Osteoblast (primary cell): ENCODE results near the gene IMP3. TPM values are rescaled to one million over a fixed set of nuclear protein-coding genes. Genes with fewer than 3 reads are reported as not detected.
A peak's percentile ranks its signal among the peaks of the same experiment; 100 is the strongest.
"Not testable (repeated sequence)": the region's sequence is repeated elsewhere in the genome, so short reads cannot be mapped to it uniquely, and the experiment has no call there.

Experiments
- DNase-seq: peaks from one replicate; pipeline ENCODE4 v3.0.0; 2011; ENCODE audit warnings: low spot score, mixed read lengths; ENCODE audit not compliant: insufficient read length; ENCODE audit errors: missing footprints
- H2AFZ ChIP-seq: 2 replicates; pipeline ENCODE4 v1.6.0; 2011; ENCODE audit warnings: mild to moderate bottlenecking, low read length
- H3K27ac ChIP-seq: 2 replicates; pipeline ENCODE4 v1.5.1; 2011; ENCODE audit warnings: mild to moderate bottlenecking, low read depth, low read length, moderate library complexity
- H3K27me3 ChIP-seq: 2 replicates; pipeline ENCODE4 v1.6.0; 2012; ENCODE audit warnings: mild to moderate bottlenecking, control low read depth, inconsistent platforms, low read length, moderate library complexity; ENCODE audit not compliant: insufficient read depth
- H3K36me3 ChIP-seq: 2 replicates; pipeline ENCODE4 v1.5.1; 2011; ENCODE audit warnings: mild to moderate bottlenecking, low read length, control low read depth, moderate library complexity; ENCODE audit not compliant: insufficient read depth
- H3K4me1 ChIP-seq: 2 replicates; pipeline ENCODE4 v1.5.1; 2011; ENCODE audit warnings: mild to moderate bottlenecking, low read length, control low read depth, moderate library complexity; ENCODE audit not compliant: insufficient read depth
- H3K4me2 ChIP-seq: 2 replicates; pipeline ENCODE4 v1.6.0; 2011; ENCODE audit warnings: mild to moderate bottlenecking, low read length; ENCODE audit not compliant: insufficient read depth
- H3K4me3 ChIP-seq: fragments of 200-600 bp; sonication (generic); 3 replicates; pipeline ENCODE4 v1.5.1; 2012; ENCODE audit warnings: mild to moderate bottlenecking, low read length, inconsistent platforms; ENCODE audit not compliant: insufficient read depth
- H3K79me2 ChIP-seq: 2 replicates; pipeline ENCODE4 v1.6.0; 2012; ENCODE audit warnings: mild to moderate bottlenecking, low read length, control low read depth, inconsistent platforms; ENCODE audit not compliant: insufficient read depth
- H3K9me3 ChIP-seq: 2 replicates; pipeline ENCODE4 v1.5.1; 2011; ENCODE audit warnings: low read depth, low read length, control low read depth
- H4K20me1 ChIP-seq: 2 replicates; pipeline ENCODE4 v1.6.0; 2012; ENCODE audit warnings: mild to moderate bottlenecking, low read length, control low read depth; ENCODE audit not compliant: insufficient read depth
- total RNA-seq: library from RNA; depleted of rRNA; stranded (reverse); fragments of >200 nt; gene quantifications from 2 replicates; pipeline ENCODE4 v1.2.3, GENCODE V29; 2012
- TF ChIP-seq, protein P1 (sequence below): IDR thresholded peaks from 2 replicates; pipeline ENCODE4 v1.5.1; 2011; ENCODE audit warnings: mild to moderate bottlenecking, low read depth, low read length, moderate library complexity; ENCODE audit errors: extremely low read depth

The IMP3 gene
- total RNA-seq, 1 donor: 64.4 TPM

DNA sequence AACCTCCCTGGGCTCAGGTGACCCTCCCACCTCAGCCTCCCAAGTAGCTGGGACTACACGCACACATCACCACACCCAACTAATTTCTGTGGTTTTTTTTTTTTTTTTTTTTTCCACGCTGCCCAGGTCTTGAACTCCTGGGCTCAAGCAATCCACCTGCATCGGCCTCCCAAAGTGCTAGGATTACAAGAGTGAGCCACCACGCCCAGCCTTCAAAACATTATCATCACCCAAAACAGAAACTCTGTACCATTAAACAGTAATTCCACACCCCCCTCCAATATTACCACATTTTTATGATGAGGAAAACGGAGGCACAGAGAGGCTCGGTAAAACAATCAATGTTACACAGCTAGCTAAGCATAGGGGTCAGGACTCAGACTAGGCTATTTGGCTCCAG is 4.0 kb downstream of the IMP3 start:
- H3K36me3 ChIP-seq: no peaks in the 10 kb centered on the region
- H3K79me2 ChIP-seq: peaks cover 32% of the 10 kb centered on the region
- H3K9me3 ChIP-seq: no peaks in the 10 kb centered on the region
- no peak overlapping the region for H3K27ac ChIP-seq
- H2AFZ ChIP-seq: no peak overlapping the region
- no peak overlapping the region for H3K4me3 ChIP-seq
- no peaks in the 10 kb centered on the region for H3K27me3 ChIP-seq
- H3K4me2 ChIP-seq: no peak overlapping the region
- peaks cover 13% of the 10 kb centered on the region for H4K20me1 ChIP-seq
- no peak for DNase-seq
- TF ChIP-seq, protein P1, sequence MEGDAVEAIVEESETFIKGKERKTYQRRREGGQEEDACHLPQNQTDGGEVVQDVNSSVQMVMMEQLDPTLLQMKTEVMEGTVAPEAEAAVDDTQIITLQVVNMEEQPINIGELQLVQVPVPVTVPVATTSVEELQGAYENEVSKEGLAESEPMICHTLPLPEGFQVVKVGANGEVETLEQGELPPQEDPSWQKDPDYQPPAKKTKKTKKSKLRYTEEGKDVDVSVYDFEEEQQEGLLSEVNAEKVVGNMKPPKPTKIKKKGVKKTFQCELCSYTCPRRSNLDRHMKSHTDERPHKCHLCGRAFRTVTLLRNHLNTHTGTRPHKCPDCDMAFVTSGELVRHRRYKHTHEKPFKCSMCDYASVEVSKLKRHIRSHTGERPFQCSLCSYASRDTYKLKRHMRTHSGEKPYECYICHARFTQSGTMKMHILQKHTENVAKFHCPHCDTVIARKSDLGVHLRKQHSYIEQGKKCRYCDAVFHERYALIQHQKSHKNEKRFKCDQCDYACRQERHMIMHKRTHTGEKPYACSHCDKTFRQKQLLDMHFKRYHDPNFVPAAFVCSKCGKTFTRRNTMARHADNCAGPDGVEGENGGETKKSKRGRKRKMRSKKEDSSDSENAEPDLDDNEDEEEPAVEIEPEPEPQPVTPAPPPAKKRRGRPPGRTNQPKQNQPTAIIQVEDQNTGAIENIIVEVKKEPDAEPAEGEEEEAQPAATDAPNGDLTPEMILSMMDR: no peak
- H3K4me1 ChIP-seq: peaks cover 25% of the 10 kb centered on the region

DNA sequence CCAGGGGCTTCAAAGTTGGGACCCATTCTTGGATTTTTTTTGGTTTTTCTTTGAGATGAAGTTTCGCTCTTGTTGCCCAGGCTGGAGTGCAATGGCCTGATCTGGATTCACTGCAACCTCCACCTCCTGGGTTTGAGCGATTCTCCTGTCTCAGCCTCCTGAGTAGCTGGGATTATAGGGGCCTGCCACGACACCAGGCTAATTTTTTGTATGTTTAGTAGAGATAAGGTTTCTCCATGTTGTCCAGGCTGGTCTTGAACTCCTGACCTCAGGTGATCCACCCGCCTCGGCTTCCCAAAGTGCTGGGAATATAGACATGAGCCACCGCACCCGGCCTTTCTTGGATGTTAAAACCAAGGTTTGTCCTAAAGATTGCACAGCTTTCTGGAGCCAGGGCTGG is 6.1 kb downstream of the IMP3 start:
- Histone ChIP-seq H3K4me1 (peaks cover 13% of the 10 kb centered on the region), H3K79me2 (peaks cover 22% of the 10 kb centered on the region)
- not testable (repeated sequence) for H2AFZ ChIP-seq, H3K36me3 ChIP-seq, H3K9me3 ChIP-seq, H3K4me3 ChIP-seq, DNase-seq, H3K27me3 ChIP-seq, H3K4me2 ChIP-seq, H3K27ac ChIP-seq, H4K20me1 ChIP-seq

DNA sequence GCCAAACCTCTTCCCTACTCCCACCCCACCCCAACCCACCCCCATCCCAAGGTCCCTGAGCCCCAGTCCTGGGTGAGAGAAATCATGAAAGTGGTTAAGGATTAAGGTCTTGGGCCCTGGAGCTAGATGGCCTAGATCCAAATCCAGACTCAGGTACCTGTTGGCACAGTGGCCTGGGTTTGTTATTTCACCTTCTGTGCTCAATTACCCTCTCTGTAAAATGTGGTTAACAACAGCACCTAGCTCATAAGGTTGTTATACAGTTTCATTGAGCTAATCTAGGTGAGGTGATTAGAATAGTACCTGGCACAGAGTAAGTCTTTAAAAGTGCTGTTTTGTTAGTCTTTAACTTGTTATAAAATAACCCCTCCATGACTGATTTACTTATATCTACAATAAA is 8.1 kb downstream of the IMP3 start:
- Histone ChIP-seq H3K4me2 (no peak overlapping the region), H3K27ac (no peak overlapping the region), H3K4me1 (no peaks in the 10 kb centered on the region), H4K20me1 (no peaks in the 10 kb centered on the region), H3K9me3 (no peaks in the 10 kb centered on the region), H3K79me2 (peaks cover 8% of the 10 kb centered on the region), H3K4me3 (no peak overlapping the region), H3K36me3 (no peaks in the 10 kb centered on the region), H3K27me3 (no peaks in the 10 kb centered on the region), H2AFZ (no peak overlapping the region)
- TF ChIP-seq, protein P1: no peak
- DNase-seq: peak; percentile 25

DNA sequence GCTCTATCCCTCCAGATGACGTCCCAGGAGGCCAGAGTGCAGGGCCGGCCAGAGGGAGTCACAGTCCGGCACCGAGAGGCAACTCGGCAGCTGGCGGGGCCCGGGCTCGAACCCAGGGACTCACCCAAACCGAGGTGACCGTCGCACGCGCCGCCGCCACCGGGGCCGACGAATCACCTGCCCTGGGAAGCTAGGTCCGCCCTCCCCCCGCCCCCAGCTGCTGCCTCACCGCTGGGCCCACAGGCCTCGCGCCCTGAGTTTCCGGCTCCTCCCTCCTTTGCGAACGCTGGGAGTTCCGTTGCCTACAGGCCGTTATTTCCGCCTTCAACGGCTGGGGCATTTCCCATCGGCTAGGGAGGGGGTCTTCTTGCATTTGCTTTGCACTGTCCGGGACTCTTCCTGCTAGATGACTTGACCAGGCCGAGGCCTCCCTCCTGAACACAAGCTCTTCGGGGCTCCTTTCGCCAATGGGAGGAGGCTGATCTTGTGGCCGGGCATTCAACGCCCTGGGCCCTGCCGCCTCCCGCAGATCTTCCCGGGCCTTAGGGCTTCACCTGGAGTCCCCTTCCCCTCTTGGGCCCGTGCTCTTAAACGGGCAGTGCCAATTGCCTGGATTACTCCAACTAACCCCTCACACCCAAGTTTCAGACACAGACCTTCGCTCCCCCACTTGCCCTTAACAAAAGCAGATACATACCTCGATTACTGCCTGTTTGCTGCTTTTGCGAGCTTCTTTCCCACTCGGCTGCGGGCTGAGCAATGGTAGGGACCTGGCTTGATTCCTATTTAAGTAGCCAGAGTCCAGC is 14.3 kb downstream of the IMP3 start, which contains the start of gene SNUPN:
SNUPN (minus strand) TSS at position 184 of the 806 bp plus-strand sequence. CDS start 4,674 bp downstream, outside the sequence.
- no peaks in the 10 kb centered on the region for H3K27me3 ChIP-seq
- no peaks in the 10 kb centered on the region for H4K20me1 ChIP-seq
- H3K4me3 ChIP-seq: peak within 1 kb of the TSS; percentile 99
- H3K36me3 ChIP-seq: no peaks in the 10 kb centered on the region
- peak within 1 kb of the TSS; percentile 66 for H3K4me2 ChIP-seq
- H2AFZ ChIP-seq: peak within 1 kb of the TSS; percentile 97
- TF ChIP-seq, protein P1: no peak
- H3K9me3 ChIP-seq: no peaks in the 10 kb centered on the region
- peaks cover 17% of the 10 kb centered on the region for H3K79me2 ChIP-seq
- DNase-seq: peak; percentile 97
- H3K27ac ChIP-seq: peak within 1 kb of the TSS; percentile 75
- peaks cover 14% of the 10 kb centered on the region for H3K4me1 ChIP-seq
